ENCODE results near the gene CPNE4. TPM values are rescaled to one million over a fixed set of nuclear protein-coding genes. Genes with fewer than 3 reads are reported as not detected.

Gene CPNE4
- total RNA-seq, 1 donor from 2014 or later: 16.1 TPM

GRCh38 chr3:131553495-131554247, 481.1 kb downstream of the CPNE4 start:
- no peak overlapping the region for H3K4me3 Mint-ChIP-seq
- H3K27me3 Mint-ChIP-seq (ENCODE audit: low read depth): peaks cover 2% of the 10 kb centered on the region
- no peak for DNase-seq (ENCODE audit: low read depth, low spot score)
- peaks cover 3% of the 10 kb centered on the region for H3K36me3 Mint-ChIP-seq (ENCODE audit: low read depth)
- peaks cover 15% of the 10 kb centered on the region for H3K4me1 Mint-ChIP-seq
- peak overlapping the region; percentile 32 for H3K27ac Mint-ChIP-seq (ENCODE audit: unreplicated experiment)
- TF ChIP-seq, protein P1, sequence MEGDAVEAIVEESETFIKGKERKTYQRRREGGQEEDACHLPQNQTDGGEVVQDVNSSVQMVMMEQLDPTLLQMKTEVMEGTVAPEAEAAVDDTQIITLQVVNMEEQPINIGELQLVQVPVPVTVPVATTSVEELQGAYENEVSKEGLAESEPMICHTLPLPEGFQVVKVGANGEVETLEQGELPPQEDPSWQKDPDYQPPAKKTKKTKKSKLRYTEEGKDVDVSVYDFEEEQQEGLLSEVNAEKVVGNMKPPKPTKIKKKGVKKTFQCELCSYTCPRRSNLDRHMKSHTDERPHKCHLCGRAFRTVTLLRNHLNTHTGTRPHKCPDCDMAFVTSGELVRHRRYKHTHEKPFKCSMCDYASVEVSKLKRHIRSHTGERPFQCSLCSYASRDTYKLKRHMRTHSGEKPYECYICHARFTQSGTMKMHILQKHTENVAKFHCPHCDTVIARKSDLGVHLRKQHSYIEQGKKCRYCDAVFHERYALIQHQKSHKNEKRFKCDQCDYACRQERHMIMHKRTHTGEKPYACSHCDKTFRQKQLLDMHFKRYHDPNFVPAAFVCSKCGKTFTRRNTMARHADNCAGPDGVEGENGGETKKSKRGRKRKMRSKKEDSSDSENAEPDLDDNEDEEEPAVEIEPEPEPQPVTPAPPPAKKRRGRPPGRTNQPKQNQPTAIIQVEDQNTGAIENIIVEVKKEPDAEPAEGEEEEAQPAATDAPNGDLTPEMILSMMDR (conservative IDR thresholded peaks at IDR 0.05): no peak
- H3K9me3 Mint-ChIP-seq: peaks cover 3% of the 10 kb centered on the region

DNA sequence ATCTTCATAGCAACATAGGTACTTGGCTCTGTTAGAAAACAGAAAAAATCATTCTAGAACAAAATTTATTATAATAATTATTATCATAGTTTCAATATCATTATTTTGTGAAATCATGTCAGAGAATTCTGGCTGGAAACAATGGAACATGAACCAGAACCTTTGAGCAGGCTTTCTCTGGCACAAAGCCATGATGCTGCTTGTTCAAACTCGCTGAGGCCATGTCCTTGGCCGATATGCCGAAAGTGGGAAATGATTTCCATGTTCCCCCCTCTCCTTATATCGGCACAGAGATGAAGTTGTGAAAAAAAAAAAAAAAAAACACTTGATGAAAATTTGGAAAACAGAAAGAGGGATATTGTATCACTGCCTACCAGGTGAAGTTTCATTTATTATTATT, 483.1 kb downstream of the CPNE4 start:
- no peak overlapping the region for H3K27ac Mint-ChIP-seq (ENCODE audit: unreplicated experiment)
- TF ChIP-seq, protein P1 (conservative IDR thresholded peaks at IDR 0.05): no peak
- peaks cover 2% of the 10 kb centered on the region for H3K27me3 Mint-ChIP-seq (ENCODE audit: low read depth)
- no peak for DNase-seq (ENCODE audit: low read depth, low spot score)
- H3K4me3 Mint-ChIP-seq: no peak overlapping the region
- peaks cover 4% of the 10 kb centered on the region for H3K4me1 Mint-ChIP-seq
- H3K9me3 Mint-ChIP-seq: peaks cover 3% of the 10 kb centered on the region
- peaks cover 5% of the 10 kb centered on the region for H3K36me3 Mint-ChIP-seq (ENCODE audit: low read depth)

DNA sequence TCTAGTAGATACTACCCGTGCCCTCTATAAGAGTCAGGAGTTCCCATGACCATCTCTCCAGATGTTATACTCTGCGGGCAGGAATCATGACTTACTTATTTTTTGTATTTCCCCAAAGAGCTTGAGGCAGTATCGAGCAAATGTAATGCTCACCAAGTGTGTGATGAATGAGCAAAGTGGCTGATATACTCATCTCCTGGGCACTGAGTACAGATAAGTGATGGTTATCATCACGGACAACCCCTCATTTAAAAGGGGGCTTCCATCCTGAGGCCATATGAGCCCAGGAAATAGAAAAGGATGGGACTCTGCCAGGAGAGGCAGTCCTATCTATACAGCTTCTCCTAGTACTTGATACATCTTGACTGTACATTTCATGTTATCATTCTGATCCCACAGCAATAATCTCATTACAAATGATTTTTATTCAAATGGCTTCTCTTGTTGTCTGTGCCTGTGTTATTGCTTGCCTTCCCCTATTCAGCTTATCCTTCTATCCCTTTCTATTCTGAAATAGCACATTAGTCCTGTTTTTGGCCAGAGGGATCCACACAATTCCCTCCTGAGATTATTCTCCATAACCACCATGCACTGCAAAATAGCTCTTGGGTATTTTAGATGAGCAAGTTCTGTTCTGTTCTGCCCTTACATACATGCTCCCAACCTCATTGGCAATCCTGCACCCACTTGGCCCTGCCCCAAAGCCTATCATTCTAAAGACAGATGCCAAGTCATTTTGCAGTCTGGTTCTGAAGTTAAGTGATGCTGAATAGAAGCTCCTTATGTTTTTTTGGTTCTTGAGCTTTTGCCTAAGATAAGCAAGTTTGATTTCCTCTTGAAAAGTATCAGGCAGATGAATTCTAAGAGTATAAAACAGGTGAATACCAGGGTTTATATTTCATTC, 484.0 kb downstream of the CPNE4 start:
- Mint-ChIP-seq H3K27me3 (ENCODE audit: low read depth) (peaks cover 2% of the 10 kb centered on the region), H3K36me3 (ENCODE audit: low read depth) (peaks cover 5% of the 10 kb centered on the region), H3K27ac (ENCODE audit: unreplicated experiment) (no peak overlapping the region), H3K4me1 (peaks cover 4% of the 10 kb centered on the region), H3K4me3 (no peak overlapping the region), H3K9me3 (peaks cover 2% of the 10 kb centered on the region)
- TF ChIP-seq, protein P1 (conservative IDR thresholded peaks at IDR 0.05): no peak
- no peak for DNase-seq (ENCODE audit: low read depth, low spot score)

- no peaks in the 10 kb centered on the region for H3K9me3 Mint-ChIP-seq
- peaks cover 5% of the 10 kb centered on the region for H3K36me3 Mint-ChIP-seq (ENCODE audit: low read depth)
- peaks cover 2% of the 10 kb centered on the region for H3K27me3 Mint-ChIP-seq (ENCODE audit: low read depth)
- H3K4me3 Mint-ChIP-seq: no peak overlapping the region
- H3K4me1 Mint-ChIP-seq: peaks cover 4% of the 10 kb centered on the region
- no peak for DNase-seq (ENCODE audit: low read depth, low spot score)
- H3K27ac Mint-ChIP-seq (ENCODE audit: unreplicated experiment): no peak overlapping the region
- TF ChIP-seq, protein P1 (conservative IDR thresholded peaks at IDR 0.05): peak; percentile 57
Observed at GRCh38 chr3:131549340-131549739, 485.5 kb downstream of the CPNE4 start.

DNA sequence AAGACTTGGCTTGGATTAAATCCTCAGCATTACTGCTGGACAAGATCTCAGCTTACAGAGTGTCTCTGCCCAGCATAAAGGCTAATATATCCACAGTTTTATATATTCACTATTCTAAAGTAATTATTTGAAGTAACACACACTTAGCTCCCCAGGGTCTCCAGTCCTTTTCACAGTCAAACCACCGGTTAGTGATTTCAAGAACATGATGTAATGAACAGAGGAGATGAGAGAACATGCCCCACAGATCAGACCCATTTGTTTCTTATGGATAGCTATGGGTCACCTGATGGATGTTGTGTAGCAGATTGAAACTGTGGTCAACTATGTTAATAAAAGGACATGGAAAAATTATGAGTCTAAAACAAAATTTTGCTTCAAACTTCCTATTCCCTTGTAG, 487.2 kb downstream of the CPNE4 start:
- H3K36me3 Mint-ChIP-seq (ENCODE audit: low read depth): peaks cover 5% of the 10 kb centered on the region
- peaks cover 2% of the 10 kb centered on the region for H3K27me3 Mint-ChIP-seq (ENCODE audit: low read depth)
- no peak overlapping the region for H3K4me3 Mint-ChIP-seq
- H3K4me1 Mint-ChIP-seq: peaks cover 3% of the 10 kb centered on the region
- no peaks in the 10 kb centered on the region for H3K9me3 Mint-ChIP-seq
- no peak for DNase-seq (ENCODE audit: low read depth, low spot score)
- no peak overlapping the region for H3K27ac Mint-ChIP-seq (ENCODE audit: unreplicated experiment)
- TF ChIP-seq, protein P1 (conservative IDR thresholded peaks at IDR 0.05): no peak

Data from neural crest cell (in vitro differentiated cells).